HG03097 (cell line): ENCODE measurements around the gene THEM4.

Source experiments
- ATAC-seq: cut with Tn5 transposase; IDR thresholded peaks from one replicate; pipeline ENCODE4 v1.9.1; 2021; ENCODE audit not compliant: unreplicated experiment, low FRiP score

The THEM4 gene

GRCh38 chr1:151839082-151839412 is 70.3 kb downstream of the THEM4 start:
- ATAC-seq: no peak

- no peak for ATAC-seq
Observed at GRCh38 chr1:151838222-151839081, 70.9 kb downstream of the THEM4 start.

- no peak for ATAC-seq
Observed at GRCh38 chr1:151837884-151838221, 71.5 kb downstream of the THEM4 start.

- ATAC-seq: no peak
Observed at GRCh38 chr1:151837197-151837596, 72.1 kb downstream of the THEM4 start.

- ATAC-seq: no peak
Observed at GRCh38 chr1:151835596-151835995, 73.7 kb downstream of the THEM4 start.

GRCh38 chr1:151834239-151834638 is 75.1 kb downstream of the THEM4 start:
- no peak for ATAC-seq

- ATAC-seq: no peak
Observed at GRCh38 chr1:151833172-151833900, 76.0 kb downstream of the THEM4 start.

GRCh38 chr1:151832318-151832980 is 76.9 kb downstream of the THEM4 start:
- ATAC-seq: no peak

- ATAC-seq: no peak
Observed at GRCh38 chr1:151831605-151832004, 77.7 kb downstream of the THEM4 start, which contains the start of gene RORC. RORC (minus strand) TSS chr1:151831802; CDS start chr1:151831764, 38 bp downstream.

- ATAC-seq: no peak
Observed at GRCh38 chr1:151831256-151831591, 78.1 kb downstream of the THEM4 start.

GRCh38 chr1:151830055-151830454 is 79.3 kb downstream of the THEM4 start:
- ATAC-seq: no peak

- ATAC-seq: no peak
Observed at GRCh38 chr1:151829352-151830046, 79.8 kb downstream of the THEM4 start.

- no peak for ATAC-seq
Observed at GRCh38 chr1:151828921-151829320, 80.4 kb downstream of the THEM4 start.

- ATAC-seq: no peak
Observed at GRCh38 chr1:151827853-151828252, 81.5 kb downstream of the THEM4 start.

- no peak for ATAC-seq
Observed at GRCh38 chr1:151825751-151826660, 83.3 kb downstream of the THEM4 start.

- no peak for ATAC-seq
Observed at GRCh38 chr1:151825204-151825603, 84.1 kb downstream of the THEM4 start.
